Forelimb muscle (tissue), 1 donor: ENCODE results near the gene CCR7. TPM values are rescaled to one million over a fixed set of nuclear protein-coding genes. Genes with fewer than 3 reads are reported as not detected.
"Not testable (repeated sequence)": the region's sequence is repeated elsewhere in the genome, so short reads cannot be mapped to it uniquely, and the experiment has no call there.

Experiments used
- DNase-seq: peaks from one replicate; pipeline ENCODE4 v3.0.0-alpha.2; 2013; ENCODE audit warnings: low read depth
- polyA plus RNA-seq: library from polyadenylated mRNA; unstranded; fragments of 120-200 nt; gene quantifications from one replicate; pipeline ENCODE4 v1.2.1, GENCODE V29; 2013; ENCODE audit not compliant: insufficient read length

The CCR7 gene
- polyA plus RNA-seq, 1 donor: 0.39 TPM

- DNase-seq: no peak
These were observed 14.0 kb downstream of the CCR7 start for GRCh38 chr17:40551091-40551878.

- DNase-seq: no peak
These were observed 14.7 kb downstream of the CCR7 start for GRCh38 chr17:40550608-40551007.

GRCh38 chr17:40548982-40549685 lies 16.1 kb downstream of the CCR7 start:
- no peak for DNase-seq

- DNase-seq: no peak
These were observed 16.7 kb downstream of the CCR7 start for GRCh38 chr17:40548491-40548981.

GRCh38 chr17:40547785-40548478 lies 17.3 kb downstream of the CCR7 start:
- no peak for DNase-seq

GRCh38 chr17:40547079-40547784 lies 18.0 kb downstream of the CCR7 start:
- DNase-seq: no peak

GRCh38 chr17:40546497-40546896 lies 18.8 kb downstream of the CCR7 start:
- DNase-seq: not testable (repeated sequence)

GRCh38 chr17:40545660-40546059 lies 19.6 kb downstream of the CCR7 start:
- DNase-seq: no peak

- DNase-seq: peak; percentile 94
These were observed 22.5 kb downstream of the CCR7 start for GRCh38 chr17:40542558-40543411.

- no peak for DNase-seq
These were observed 23.3 kb downstream of the CCR7 start for GRCh38 chr17:40541873-40542557.

- no peak for DNase-seq
These were observed 24.0 kb downstream of the CCR7 start for GRCh38 chr17:40541060-40541872.

GRCh38 chr17:40540448-40540847 lies 24.8 kb downstream of the CCR7 start:
- DNase-seq: no peak

- DNase-seq: no peak
These were observed 25.4 kb downstream of the CCR7 start for GRCh38 chr17:40539711-40540411.

GRCh38 chr17:40538936-40539705 lies 26.2 kb downstream of the CCR7 start:
- no peak for DNase-seq

GRCh38 chr17:40538019-40538935 lies 27.0 kb downstream of the CCR7 start:
- DNase-seq: no peak

GRCh38 chr17:40536295-40537171 lies 28.7 kb downstream of the CCR7 start:
- DNase-seq: no peak
